Measurements from ENCODE around the gene CFAP20. TPM values are rescaled to one million over a fixed set of nuclear protein-coding genes. Genes with fewer than 3 reads are reported as not detected.

The CFAP20 gene
- total RNA-seq, 1 experiment from 2014 or later, result 59.7 TPM

- Histone ChIP-seq H2AFZ (ENCODE audit: low read depth, low read length, poor library complexity, severe bottlenecking) (no peak overlapping the region), H4K20me1 (ENCODE audit: insufficient read depth) (no peaks in the 10 kb centered on the region; the same call in 1 of the 2 replicates), H3K4me2 (ENCODE audit: low read length) (no peak overlapping the region), H3K9me2 (ENCODE audit: insufficient read depth) (no peaks in the 10 kb centered on the region), H3K79me2 (ENCODE audit: insufficient read depth, low read length) (peaks cover 64% of the 10 kb centered on the region), H3K9ac (ENCODE audit: low read length) (no peak overlapping the region), H3K27ac (ENCODE audit: low read depth, low read length) (no peak overlapping the region), H3K4me1 (ENCODE audit: control insufficient read depth in 1 of 2, insufficient read depth in 2 of 2, low read length in 2 of 2) (no peaks in the 10 kb centered on the region), H3K36me3 (ENCODE audit: control insufficient read depth in 1 of 2, insufficient read depth in 2 of 2, low read length in 2 of 2) (peaks cover 16 to 39% of the 10 kb centered on the region in 2 experiments; a peak in 3 of 4 replicates), H3K4me3 (replicated peaks in 1 of 2; ENCODE audit: low read depth in 1 of 2, low read length in 2 of 2) (no peak overlapping the region), H3K27me3 (ENCODE audit: insufficient read depth, low read length) (no peaks in the 10 kb centered on the region), H3K9me3 (ENCODE audit: control insufficient read depth in 1 of 2, insufficient read depth in 1 of 2, low read depth in 1 of 2, low read length in 2 of 2) (no peaks in the 10 kb centered on the region)
- DNase-seq (ENCODE audit: low read depth, low spot score) (no peak), ATAC-seq (no peak)
- RAD21 ChIA-PET (ENCODE audit: low non-redundant PET in 1 of 2, low total read pairs in 2 of 2, uncharacterized antibody in 2 of 2, unreplicated experiment in 2 of 2), result interaction anchor here in 1 of 2 experiments (0.6 kb wide), 1 partner anchor 79 kb away, joined by 3 read pairs; no protein-coding TSS in a partner anchor
- no peak for TF ChIP-seq CEBPB (IDR thresholded peaks at IDR 0.05; ENCODE audit: low read depth)
- no peak for TF ChIP-seq ZNF274 (IDR thresholded peaks at IDR 0.05; ENCODE audit: low read depth, low read length)
- TF ChIP-seq SP1 (IDR thresholded peaks at IDR 0.05; ENCODE audit: low read depth), result no peak
- TF ChIP-seq SRF (IDR thresholded peaks at IDR 0.05; ENCODE audit: low read depth), result no peak
- TF ChIP-seq POLR2AphosphoS5 (IDR thresholded peaks at IDR 0.05; ENCODE audit: low read depth, low read length), result no peak
- no peak for TF ChIP-seq YY1 (IDR thresholded peaks at IDR 0.05; ENCODE audit: extremely low read depth, insufficient replicate concordance, low read depth, low read length)
- TF ChIP-seq EZH2phosphoT487 (IDR thresholded peaks at IDR 0.05; ENCODE audit: borderline replicate concordance), result no peak
- TF ChIP-seq SIN3A (IDR thresholded peaks at IDR 0.05; ENCODE audit: low read depth), result no peak
- TF ChIP-seq, protein P1, sequence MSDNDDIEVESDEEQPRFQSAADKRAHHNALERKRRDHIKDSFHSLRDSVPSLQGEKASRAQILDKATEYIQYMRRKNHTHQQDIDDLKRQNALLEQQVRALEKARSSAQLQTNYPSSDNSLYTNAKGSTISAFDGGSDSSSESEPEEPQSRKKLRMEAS (IDR thresholded peaks at IDR 0.05), result no peak
- no peak for TF ChIP-seq ZFX (IDR thresholded peaks at IDR 0.05)
- intact Hi-C loops (cut with micrococcal nuclease), result no loop called here
- POLR2A ChIA-PET, result no interaction called here
- BruUV-seq (replicated peaks), result no TSS peak
- CTCF ChIA-PET, result no interaction called here
Observed at GRCh38 chr16:58176608-58177352, 47.6 kb upstream of the CFAP20 start.

DNA sequence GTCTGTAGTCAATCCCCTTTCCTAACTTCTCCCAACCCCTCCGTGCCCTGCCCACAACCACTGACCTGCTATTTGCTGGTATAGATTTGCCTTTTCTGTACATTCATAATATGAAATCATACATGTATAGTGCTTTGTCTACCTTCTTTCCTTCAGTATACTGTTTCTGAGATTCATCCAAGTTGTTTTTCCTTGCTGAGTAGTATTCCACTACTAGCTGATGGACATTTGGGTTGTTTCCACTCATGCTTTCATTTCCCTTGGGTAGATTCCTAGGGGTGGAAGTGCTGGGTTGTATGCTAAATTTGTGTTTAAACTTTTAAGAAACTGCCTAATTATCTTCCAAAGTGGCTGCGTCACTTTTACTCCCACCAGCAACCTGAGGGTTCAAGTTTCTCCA lies 41.0 kb upstream of the CFAP20 start:
- Histone ChIP-seq H3K4me3 (replicated peaks in 1 of 2; ENCODE audit: low read depth in 1 of 2, low read length in 2 of 2) (no peak overlapping the region), H2AFZ (ENCODE audit: low read depth, low read length, poor library complexity, severe bottlenecking) (no peak overlapping the region), H3K27me3 (ENCODE audit: insufficient read depth, low read length) (no peaks in the 10 kb centered on the region), H3K9ac (ENCODE audit: low read length) (no peak overlapping the region), H4K20me1 (ENCODE audit: insufficient read depth) (no peaks in the 10 kb centered on the region; the same call in 1 of the 2 replicates), H3K4me1 (ENCODE audit: control insufficient read depth in 1 of 2, insufficient read depth in 2 of 2, low read length in 2 of 2) (no peaks in the 10 kb centered on the region), H3K27ac (ENCODE audit: low read depth, low read length) (no peak overlapping the region), H3K36me3 (ENCODE audit: control insufficient read depth in 1 of 2, insufficient read depth in 2 of 2, low read length in 2 of 2) (peaks cover 46 to 67% of the 10 kb centered on the region in 2 experiments), H3K79me2 (ENCODE audit: insufficient read depth, low read length) (peaks cover 12% of the 10 kb centered on the region), H3K9me2 (ENCODE audit: insufficient read depth) (no peaks in the 10 kb centered on the region), H3K4me2 (ENCODE audit: low read length) (no peak overlapping the region), H3K9me3 (ENCODE audit: control insufficient read depth in 1 of 2, insufficient read depth in 1 of 2, low read depth in 1 of 2, low read length in 2 of 2) (no peaks in the 10 kb centered on the region)
- DNase-seq (ENCODE audit: low read depth, low spot score) (no peak), ATAC-seq (no peak)
- intact Hi-C loops (cut with micrococcal nuclease), result no loop called here
- ChIA-PET CTCF (no interaction called here), RAD21 (ENCODE audit: low non-redundant PET in 1 of 2, low total read pairs in 2 of 2, uncharacterized antibody in 2 of 2, unreplicated experiment in 2 of 2) (no interaction called here), POLR2A (no interaction called here)
- BruUV-seq (replicated peaks), result no TSS peak
- no peak for TF ChIP-seq YY1 (IDR thresholded peaks at IDR 0.05; ENCODE audit: extremely low read depth, insufficient replicate concordance, low read depth, low read length)
- no peak for TF ChIP-seq ZFX (IDR thresholded peaks at IDR 0.05)
- TF ChIP-seq SRF (IDR thresholded peaks at IDR 0.05; ENCODE audit: low read depth), result no peak

Data from HCT116 (cell line).